Smooth muscle cell of the brain vasculature (primary cell): ENCODE results near the gene NTM.

Source experiments
- DNase-seq: peaks from one replicate; pipeline ENCODE4 v3.0.0-alpha.2; 2012; ENCODE audit warnings: low read depth, low spot score

Gene NTM

GRCh38 chr11:131724436-131724975 is 354.1 kb downstream of the NTM start:
- DNase-seq: no peak

- no peak for DNase-seq
These were observed 364.5 kb downstream of the NTM start for GRCh38 chr11:131734871-131735270.

- no peak for DNase-seq
These were observed 366.9 kb downstream of the NTM start for GRCh38 chr11:131737357-131737756.

GRCh38 chr11:131739243-131739882 is 368.9 kb downstream of the NTM start:
- DNase-seq: no peak

- no peak for DNase-seq
These were observed 374.4 kb downstream of the NTM start for GRCh38 chr11:131744847-131745246.

- DNase-seq: no peak
These were observed 375.0 kb downstream of the NTM start for GRCh38 chr11:131745405-131745804.

GRCh38 chr11:131746201-131746600 is 375.8 kb downstream of the NTM start:
- no peak for DNase-seq

GRCh38 chr11:131748151-131749050 is 378.0 kb downstream of the NTM start:
- peak; percentile 65 for DNase-seq

- no peak for DNase-seq
These were observed 378.7 kb downstream of the NTM start for GRCh38 chr11:131749101-131749500.

GRCh38 chr11:131750152-131750551 is 379.7 kb downstream of the NTM start:
- no peak for DNase-seq

GRCh38 chr11:131750692-131751091 is 380.3 kb downstream of the NTM start:
- DNase-seq: no peak

GRCh38 chr11:131754671-131755070 is 384.3 kb downstream of the NTM start:
- no peak for DNase-seq

- no peak for DNase-seq
These were observed 386.2 kb downstream of the NTM start for GRCh38 chr11:131756479-131757110.

- no peak for DNase-seq
These were observed 388.3 kb downstream of the NTM start for GRCh38 chr11:131758726-131759125.

- no peak for DNase-seq
These were observed 388.7 kb downstream of the NTM start for GRCh38 chr11:131759140-131759539.

GRCh38 chr11:131760091-131761061 is 390.0 kb downstream of the NTM start:
- DNase-seq: no peak

- DNase-seq: no peak
These were observed 392.1 kb downstream of the NTM start for GRCh38 chr11:131762346-131763110.

GRCh38 chr11:131763193-131763890 is 392.9 kb downstream of the NTM start:
- DNase-seq: no peak

- DNase-seq: no peak
These were observed 393.7 kb downstream of the NTM start for GRCh38 chr11:131764126-131764525.

- no peak for DNase-seq
These were observed 394.2 kb downstream of the NTM start for GRCh38 chr11:131764649-131765048.
